ENCODE measurements around the gene IGFBPL1.

The IGFBPL1 gene

GRCh38 chr9:38374847-38375571 lies 49.2 kb downstream of the IGFBPL1 start:
- no peak overlapping the region for H3K4me3 ChIP-seq (ENCODE audit: low read depth, low read length)
- in situ Hi-C loops (cut with HindIII; ENCODE audit: low sequenced_read_pairs) = no loop called here
- DNase-seq (ENCODE audit: low read depth, low spot score) = no peak
- TF ChIP-seq CTCF (IDR thresholded peaks at IDR 0.05; ENCODE audit: low read depth, low read length) = no peak

DNA sequence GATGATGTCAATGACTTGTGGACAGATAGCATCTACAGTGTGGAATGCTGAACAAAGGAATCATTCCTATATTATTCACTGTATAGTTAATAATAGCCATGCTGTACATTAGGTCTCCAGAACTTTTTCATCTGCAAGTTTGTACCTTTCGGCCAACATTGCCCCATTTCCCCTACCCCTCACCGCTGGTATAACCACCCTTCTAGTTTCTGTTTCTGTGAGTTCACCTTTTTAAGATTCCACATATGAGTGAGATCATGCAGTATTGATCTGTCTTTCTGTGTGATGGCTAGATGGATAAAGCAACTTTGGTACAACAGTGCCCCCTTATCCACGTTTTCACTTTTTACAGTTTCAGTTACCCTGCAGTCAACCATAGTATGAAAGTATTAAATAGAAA lies 50.6 kb downstream of the IGFBPL1 start:
- DNase-seq (ENCODE audit: low read depth, low spot score) = no peak
- no peak for TF ChIP-seq CTCF (IDR thresholded peaks at IDR 0.05; ENCODE audit: low read depth, low read length)
- in situ Hi-C loops (cut with HindIII; ENCODE audit: low sequenced_read_pairs) = no loop called here
- no peak overlapping the region for H3K4me3 ChIP-seq (ENCODE audit: low read depth, low read length)

- no peak for DNase-seq (ENCODE audit: low read depth, low spot score)
- TF ChIP-seq CTCF (IDR thresholded peaks at IDR 0.05; ENCODE audit: low read depth, low read length) = no peak
- H3K4me3 ChIP-seq (ENCODE audit: low read depth, low read length) = no peak overlapping the region
- in situ Hi-C loops (cut with HindIII; ENCODE audit: low sequenced_read_pairs) = no loop called here
Measured at GRCh38 chr9:38372762-38373619, 51.3 kb downstream of the IGFBPL1 start.

DNA sequence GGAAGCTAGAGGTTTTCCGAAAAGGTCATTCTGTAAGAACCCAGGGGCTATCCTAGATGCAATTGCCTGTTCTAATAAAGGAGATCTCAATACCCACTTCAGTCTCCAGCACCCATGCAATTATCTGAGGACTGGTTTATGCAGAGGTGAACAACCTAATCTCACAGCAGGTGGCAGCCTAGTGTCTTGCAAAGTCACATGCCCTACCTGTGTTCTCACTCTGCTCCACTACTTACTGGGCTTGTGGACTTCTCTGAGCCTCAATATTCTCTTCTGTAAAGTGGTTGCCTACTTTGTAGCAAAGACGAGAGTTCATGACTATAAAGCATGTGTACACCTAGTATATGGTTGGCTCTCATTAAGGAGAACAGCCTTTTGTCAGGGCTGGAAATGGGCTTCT lies 52.8 kb downstream of the IGFBPL1 start:
- no peak overlapping the region for H3K4me3 ChIP-seq (ENCODE audit: low read depth, low read length)
- no peak for DNase-seq (ENCODE audit: low read depth, low spot score)
- TF ChIP-seq CTCF (IDR thresholded peaks at IDR 0.05; ENCODE audit: low read depth, low read length) = no peak
- in situ Hi-C loops (cut with HindIII; ENCODE audit: low sequenced_read_pairs) = no loop called here

DNA sequence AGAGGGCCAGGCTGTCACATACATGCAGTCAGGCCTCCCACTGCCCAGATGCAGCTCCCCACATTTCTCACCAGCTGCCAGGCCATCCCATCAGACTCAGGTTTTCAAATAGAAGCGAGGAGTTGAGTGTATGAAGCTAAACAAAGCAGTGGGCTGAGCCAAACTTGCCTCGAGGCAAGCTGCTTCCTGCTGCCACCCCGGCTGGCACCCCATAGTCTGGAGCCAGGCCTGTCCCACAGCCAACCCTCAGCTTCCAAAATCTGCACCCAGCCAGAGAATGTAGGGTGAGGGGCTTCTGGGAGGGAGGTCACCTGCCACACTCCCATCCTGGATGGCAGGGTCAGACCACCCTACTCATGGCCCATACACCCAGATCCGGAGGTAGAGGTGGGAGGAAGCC lies 54.1 kb downstream of the IGFBPL1 start:
- TF ChIP-seq CTCF (IDR thresholded peaks at IDR 0.05; ENCODE audit: low read depth, low read length) = no peak
- in situ Hi-C loops (cut with HindIII; ENCODE audit: low sequenced_read_pairs) = no loop called here
- no peak for DNase-seq (ENCODE audit: low read depth, low spot score)
- H3K4me3 ChIP-seq (ENCODE audit: low read depth, low read length) = no peak overlapping the region

DNA sequence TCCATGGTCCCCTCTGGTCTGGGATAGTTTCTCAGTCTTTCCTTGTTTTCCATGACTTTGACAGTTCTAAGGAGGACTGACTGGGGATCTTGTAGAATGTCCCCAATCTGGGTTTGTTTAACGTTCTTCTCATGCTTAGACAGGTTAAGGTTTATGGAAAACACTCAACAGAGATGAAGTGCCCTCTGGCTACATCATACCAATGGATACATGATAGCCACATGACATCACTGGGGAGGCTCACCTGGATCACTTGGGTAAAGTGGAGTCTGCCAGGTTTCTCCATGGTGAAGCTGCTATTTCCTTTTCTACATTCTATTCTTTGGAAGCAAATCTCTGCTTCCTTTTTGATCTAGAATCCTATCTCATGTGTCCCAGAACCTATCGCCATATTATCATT lies 55.5 kb downstream of the IGFBPL1 start:
- TF ChIP-seq CTCF (IDR thresholded peaks at IDR 0.05; ENCODE audit: low read depth, low read length) = no peak
- no peak for DNase-seq (ENCODE audit: low read depth, low spot score)
- in situ Hi-C loops (cut with HindIII; ENCODE audit: low sequenced_read_pairs) = no loop called here
- no peak overlapping the region for H3K4me3 ChIP-seq (ENCODE audit: low read depth, low read length)
